ENCODE results near the gene SLC38A10. TPM values are rescaled to one million over a fixed set of nuclear protein-coding genes. Genes with fewer than 3 reads are reported as not detected.

Gene SLC38A10
- total RNA-seq, 1 experiment from 2014 or later = 43.8 TPM

DNA sequence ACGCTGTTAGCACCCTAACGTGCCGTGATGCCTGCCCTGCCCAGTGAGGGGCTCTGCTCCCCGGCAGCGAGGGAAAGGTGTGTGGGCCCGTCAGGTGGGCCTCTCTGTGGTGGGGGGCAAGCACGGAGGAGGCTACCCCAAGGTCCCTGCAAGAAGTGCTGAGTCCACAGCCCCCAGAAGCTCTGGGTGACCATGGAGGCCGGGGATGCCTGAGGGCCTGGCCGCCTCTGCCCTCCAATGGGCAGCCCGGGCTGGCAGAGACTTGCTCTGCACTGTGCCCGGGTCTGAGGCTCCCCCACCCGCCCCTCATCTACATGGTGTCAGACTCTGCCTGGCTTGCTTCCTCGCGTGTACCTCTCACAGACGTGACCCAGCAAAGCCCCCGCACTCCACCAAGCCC is 12.2 kb downstream of the SLC38A10 start:
- TF ChIP-seq, protein P1, sequence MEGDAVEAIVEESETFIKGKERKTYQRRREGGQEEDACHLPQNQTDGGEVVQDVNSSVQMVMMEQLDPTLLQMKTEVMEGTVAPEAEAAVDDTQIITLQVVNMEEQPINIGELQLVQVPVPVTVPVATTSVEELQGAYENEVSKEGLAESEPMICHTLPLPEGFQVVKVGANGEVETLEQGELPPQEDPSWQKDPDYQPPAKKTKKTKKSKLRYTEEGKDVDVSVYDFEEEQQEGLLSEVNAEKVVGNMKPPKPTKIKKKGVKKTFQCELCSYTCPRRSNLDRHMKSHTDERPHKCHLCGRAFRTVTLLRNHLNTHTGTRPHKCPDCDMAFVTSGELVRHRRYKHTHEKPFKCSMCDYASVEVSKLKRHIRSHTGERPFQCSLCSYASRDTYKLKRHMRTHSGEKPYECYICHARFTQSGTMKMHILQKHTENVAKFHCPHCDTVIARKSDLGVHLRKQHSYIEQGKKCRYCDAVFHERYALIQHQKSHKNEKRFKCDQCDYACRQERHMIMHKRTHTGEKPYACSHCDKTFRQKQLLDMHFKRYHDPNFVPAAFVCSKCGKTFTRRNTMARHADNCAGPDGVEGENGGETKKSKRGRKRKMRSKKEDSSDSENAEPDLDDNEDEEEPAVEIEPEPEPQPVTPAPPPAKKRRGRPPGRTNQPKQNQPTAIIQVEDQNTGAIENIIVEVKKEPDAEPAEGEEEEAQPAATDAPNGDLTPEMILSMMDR (conservative IDR thresholded peaks at IDR 0.05) = no peak
- H2BK12ac ChIP-seq (ENCODE audit: insufficient read length, low read depth, low read length) = no peak overlapping the region
- H4K91ac ChIP-seq (ENCODE audit: insufficient read length, low read depth, low read length) = no peak overlapping the region
- no peaks in the 10 kb centered on the region for H3K27me3 ChIP-seq (ENCODE audit: insufficient read depth, low read length)
- H3K9me3 ChIP-seq (ENCODE audit: control insufficient read depth, low read depth, low read length) = no peaks in the 10 kb centered on the region
- H3K4me1 Mint-ChIP-seq = peaks cover 2 to 7% of the 10 kb centered on the region in 2 experiments; a peak in 3 of 4 replicates
- no CpG with 5 or more reads among the region's 16 CpGs for WGBS (ENCODE audit: extremely low coverage, insufficient read length, low lambda C conversion rate)
- H3K23ac ChIP-seq (ENCODE audit: insufficient read length, low read depth, low read length) = no peak overlapping the region
- no peak overlapping the region for H2BK15ac ChIP-seq (ENCODE audit: low read depth, low read length)
- no peaks in the 10 kb centered on the region for H3K27me3 Mint-ChIP-seq (ENCODE audit: low read depth)
- H3K4ac ChIP-seq (ENCODE audit: low read depth, low read length) = no peak overlapping the region
- no peak overlapping the region for H3K27ac ChIP-seq (ENCODE audit: insufficient read length, low read depth, low read length)
- no peak overlapping the region for H3K9ac ChIP-seq (ENCODE audit: extremely low read depth, insufficient read length, low read length)
- H3K4me3 Mint-ChIP-seq = no peak overlapping the region
- no peak overlapping the region for H4K8ac ChIP-seq (replicated peaks; ENCODE audit: insufficient read length, low read depth, low read length)
- no peaks in the 10 kb centered on the region for H3K23me2 ChIP-seq (ENCODE audit: insufficient read length, low read depth, low read length, poor library complexity, severe bottlenecking)
- peaks cover 3% of the 10 kb centered on the region for H3K79me1 ChIP-seq (ENCODE audit: insufficient read depth, low read depth, low read length, poor library complexity, severe bottlenecking)
- H3K18ac ChIP-seq (ENCODE audit: insufficient read length, low read depth, low read length) = no peak overlapping the region
- H2AK5ac ChIP-seq (ENCODE audit: insufficient read length, low read length) = no peak overlapping the region
- H2BK5ac ChIP-seq (ENCODE audit: insufficient read length, low read length) = no peak overlapping the region
- H3K79me2 ChIP-seq (ENCODE audit: insufficient read depth, low read length) = no peaks in the 10 kb centered on the region; the same call in 1 of the 2 replicates
- H3K27ac Mint-ChIP-seq = no peak overlapping the region
- H3K14ac ChIP-seq (ENCODE audit: insufficient read depth, low read length) = no peak overlapping the region
- H3K4me2 ChIP-seq (ENCODE audit: insufficient read depth, insufficient read length, low read length) = no peak overlapping the region
- H3K56ac ChIP-seq (ENCODE audit: insufficient read length, low read depth, low read length) = no peak overlapping the region
- H4K5ac ChIP-seq (ENCODE audit: insufficient read length, low read depth, low read length) = no peak overlapping the region
- no peak overlapping the region for H2BK20ac ChIP-seq (ENCODE audit: low read depth, low read length, poor library complexity, severe bottlenecking)
- H2BK120ac ChIP-seq (ENCODE audit: low read depth, low read length, poor library complexity, severe bottlenecking) = no peak overlapping the region
- H3T11ph ChIP-seq (ENCODE audit: low read length) = no peak overlapping the region
- H4K20me1 ChIP-seq (ENCODE audit: control insufficient read depth, insufficient read depth, insufficient read length) = no peaks in the 10 kb centered on the region
- H2AFZ ChIP-seq (ENCODE audit: low read length) = no peak overlapping the region
- H3K9me3 Mint-ChIP-seq = no peaks in the 10 kb centered on the region
- no peak for DNase-seq
- no peaks in the 10 kb centered on the region for H3K4me1 ChIP-seq (ENCODE audit: insufficient read depth, low read length)
- peaks cover 5 to 30% (median 13%) of the 10 kb centered on the region in 3 experiments; a peak in 6 of 7 replicates for H3K36me3 Mint-ChIP-seq (ENCODE audit: insufficient read depth in 1 of 3, low read depth in 3 of 3)

Data from H9 (cell line).